Right lobe of liver (tissue), 6 donors: ENCODE measurements around the gene CGB8. TPM values are rescaled to one million over a fixed set of nuclear protein-coding genes. Genes with fewer than 3 reads are reported as not detected.
A peak's percentile ranks its signal among the peaks of the same experiment; 100 is the strongest.

Experiments
- ATAC-seq, 4 donors: fragments of 200-7000 bp; cut with Tn5 transposase; one replicate each; pipeline ENCODE4 v1.9.1; 2020; ENCODE audit warnings: mild to moderate bottlenecking in 4 of 4, moderate library complexity in 4 of 4
- DNase-seq, 3 donors: peaks; one replicate each; pipeline ENCODE4 v3.0.0-alpha.2; 2020
- H3K27ac ChIP-seq, 3 donors: fragments of 200-600 bp; one replicate each; pipeline ENCODE4 v1.8.0; 2022
- H3K27me3 ChIP-seq, 2 donors: fragments of 200-600 bp; one replicate each; pipeline ENCODE4 v1.8.0; 2022
- H3K36me3 ChIP-seq, 4 donors: fragments of 200-600 bp; sonication (generic) in 1 of 4; one replicate each; pipeline versions ENCODE4 v1.5.1 to v1.8.0; 2017 to 2022; ENCODE audit warnings: control low read depth in 1 of 4
- H3K4me1 ChIP-seq, 4 donors: fragments of 200-600 bp; sonication (generic) in 1 of 4; one replicate each; pipeline versions ENCODE4 v1.5.1 to v1.8.0; 2017 to 2022; ENCODE audit warnings: control low read depth in 1 of 4
- H3K4me3 ChIP-seq, 3 donors: fragments of 200-600 bp; one replicate each; pipeline ENCODE4 v1.8.0; 2022
- H3K9me3 ChIP-seq, 4 donors: fragments of 200-600 bp; sonication (generic) in 1 of 4; one replicate each; pipeline versions ENCODE4 v1.5.1 to v1.8.0; 2017 to 2022; ENCODE audit warnings: control low read depth in 1 of 4
- POLR2A ChIP-seq: fragments of 450-650 bp; IDR thresholded peaks from one replicate; pipeline ENCODE4 v1.6.1; 2017; ENCODE audit warnings: antibody characterized with exemption, mild to moderate bottlenecking
- WGBS: methylation state at CpG from one replicate; pipeline ENCODE4 v1.1.6; 2018; ENCODE audit warnings: low coverage, low lambda C conversion rate; ENCODE audit not compliant: insufficient coverage; ENCODE audit errors: missing lambda C conversion rate; 5-methylcytosine and 5-hydroxymethylcytosine counted together
- intact Hi-C, 2 donors: fragments of 100-400 bp; cut with DNase I; formaldehyde crosslinking; loops; one replicate each; pipeline versions ENCODE4 v1.11.2 to v1.14.1; 2022
- total RNA-seq, 6 experiments: library from RNA; depleted of rRNA in 2 of 6; stranded (reverse); fragments of >200 nt in 2 of 6; fragmentation: NEBNext Ultra II Directional in 3 of 6; extraction: Animal tissue kit (Norgen Biotek cat#: 25700) in 3 of 6; gene quantifications; one replicate each; pipeline versions ENCODE4 v1.1.0 to v1.2.4, GENCODE V29; 2016 to 2023
- TF ChIP-seq, protein P1 (sequence below), 4 donors: fragments of 200-600 bp in 3 of 4; fragments of 450-650 bp in 1 of 4; IDR thresholded peaks; one replicate each; pipeline versions ENCODE4 v1.5.1 to v1.8.0; 2016 to 2022; ENCODE audit warnings: antibody characterized with exemption in 4 of 4, mild to moderate bottlenecking in 2 of 4
- donor health status: DM: no; HTN: yes; CAD: no.
- donor health status: DM: no; HTN: no; CAD: no.
- donor health status: DM: no; HTN: no; CAD: no.
- donor health status: DM: no; HTN: yes; CAD: no.
- donor health status: DM: no; HTN: yes; CAD: no.

CGB8 gene
- total RNA-seq, 6 experiments from 2014 or later, result not detected

DNA sequence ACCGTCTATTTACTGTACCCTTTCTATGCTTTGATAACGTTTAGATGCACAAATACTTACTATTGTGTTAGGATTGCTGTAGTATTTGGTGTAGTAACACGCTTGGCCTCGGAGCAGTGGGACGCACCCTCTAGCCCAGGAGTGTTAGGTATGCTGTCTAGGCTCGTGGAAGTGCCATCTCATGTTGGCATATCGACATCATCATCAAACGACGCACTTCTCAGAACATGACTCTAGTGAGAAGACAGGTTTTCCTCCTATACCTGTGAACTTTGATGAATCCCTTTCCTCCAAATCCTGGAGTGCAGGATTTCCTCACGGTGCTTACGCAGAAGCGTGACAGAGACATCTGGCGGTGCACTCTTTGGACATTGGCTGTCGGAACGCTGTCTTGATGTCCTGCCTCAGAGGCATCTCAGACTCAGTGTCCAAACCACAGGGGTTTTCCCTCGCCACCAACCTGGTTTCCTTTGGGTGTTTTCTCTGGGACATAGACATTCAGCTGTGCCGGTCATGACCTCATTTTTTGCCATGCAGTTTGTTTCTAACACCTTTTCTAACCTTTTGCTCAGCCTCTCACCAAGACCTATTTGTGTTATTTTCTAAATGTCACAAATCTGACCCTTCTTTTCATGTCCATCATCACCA is 42.6 kb upstream of the CGB8 start:
- Histone ChIP-seq H3K36me3 (peaks cover 13 to 55% (median 34%) of the 10 kb centered on the region in 4 donors), H3K4me1 (peaks cover 0 to 9% (median 2%) of the 10 kb centered on the region in 4 donors), H3K4me3 (no peak overlapping the region), H3K27ac (no peak overlapping the region), H3K27me3 (no peaks in the 10 kb centered on the region), H3K9me3 (no peaks in the 10 kb centered on the region)
- intact Hi-C loops, result loop anchor here in 1 of 2 donors (10.0 kb wide), 1 partner anchor 103 kb away; no protein-coding TSS in a partner anchor
- DNase-seq (no peak), ATAC-seq (no peak)
- WGBS, result 83% methylated on average over 8 of the region's 17 CpGs
- no peak for TF ChIP-seq POLR2A
- TF ChIP-seq, protein P1, sequence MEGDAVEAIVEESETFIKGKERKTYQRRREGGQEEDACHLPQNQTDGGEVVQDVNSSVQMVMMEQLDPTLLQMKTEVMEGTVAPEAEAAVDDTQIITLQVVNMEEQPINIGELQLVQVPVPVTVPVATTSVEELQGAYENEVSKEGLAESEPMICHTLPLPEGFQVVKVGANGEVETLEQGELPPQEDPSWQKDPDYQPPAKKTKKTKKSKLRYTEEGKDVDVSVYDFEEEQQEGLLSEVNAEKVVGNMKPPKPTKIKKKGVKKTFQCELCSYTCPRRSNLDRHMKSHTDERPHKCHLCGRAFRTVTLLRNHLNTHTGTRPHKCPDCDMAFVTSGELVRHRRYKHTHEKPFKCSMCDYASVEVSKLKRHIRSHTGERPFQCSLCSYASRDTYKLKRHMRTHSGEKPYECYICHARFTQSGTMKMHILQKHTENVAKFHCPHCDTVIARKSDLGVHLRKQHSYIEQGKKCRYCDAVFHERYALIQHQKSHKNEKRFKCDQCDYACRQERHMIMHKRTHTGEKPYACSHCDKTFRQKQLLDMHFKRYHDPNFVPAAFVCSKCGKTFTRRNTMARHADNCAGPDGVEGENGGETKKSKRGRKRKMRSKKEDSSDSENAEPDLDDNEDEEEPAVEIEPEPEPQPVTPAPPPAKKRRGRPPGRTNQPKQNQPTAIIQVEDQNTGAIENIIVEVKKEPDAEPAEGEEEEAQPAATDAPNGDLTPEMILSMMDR (IDR thresholded peaks at IDR 0.05), result no peak

DNA sequence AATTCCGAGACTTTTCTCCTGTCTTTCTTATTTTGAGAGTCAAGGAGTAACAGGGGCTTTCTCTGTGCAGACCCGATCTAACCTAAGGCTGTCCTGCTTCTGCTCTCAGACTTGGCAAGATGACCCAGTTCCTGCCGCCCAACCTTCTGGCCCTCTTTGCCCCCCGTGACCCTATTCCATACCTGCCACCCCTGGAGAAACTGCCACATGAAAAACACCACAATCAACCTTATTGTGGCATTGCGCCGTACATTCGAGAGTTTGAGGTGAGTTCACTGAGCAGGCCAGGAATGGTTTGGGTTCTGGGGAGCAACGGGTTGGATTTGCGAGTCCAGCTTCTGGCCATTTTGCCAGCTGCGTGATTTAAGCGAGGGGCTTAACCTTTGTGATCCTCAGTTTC is 37.4 kb upstream of the CGB8 start:
- H3K4me1 ChIP-seq, result peaks cover 0 to 12% (median 3%) of the 10 kb centered on the region in 4 donors
- peaks cover 7 to 19% (median 12%) of the 10 kb centered on the region in 4 donors for H3K36me3 ChIP-seq
- peak overlapping the region; percentile 64 to 99 (median 79) for H3K4me3 ChIP-seq
- H3K27ac ChIP-seq, result peak overlapping the region in 1 of 3 donors; percentile 72
- ATAC-seq, result no peak
- DNase-seq, result no peak
- H3K27me3 ChIP-seq, result no peaks in the 10 kb centered on the region
- 11% methylated on average over 5 of the region's 11 CpGs for WGBS
- TF ChIP-seq, protein P1 (IDR thresholded peaks at IDR 0.05), result no peak
- TF ChIP-seq POLR2A, result no peak
- intact Hi-C loops, result no loop called here
- H3K9me3 ChIP-seq, result no peaks in the 10 kb centered on the region

- intact Hi-C loops, result no loop called here
- no peaks in the 10 kb centered on the region for H3K9me3 ChIP-seq
Observed at GRCh38 chr19:49085868-49086232, 36.9 kb upstream of the CGB8 start.

DNA sequence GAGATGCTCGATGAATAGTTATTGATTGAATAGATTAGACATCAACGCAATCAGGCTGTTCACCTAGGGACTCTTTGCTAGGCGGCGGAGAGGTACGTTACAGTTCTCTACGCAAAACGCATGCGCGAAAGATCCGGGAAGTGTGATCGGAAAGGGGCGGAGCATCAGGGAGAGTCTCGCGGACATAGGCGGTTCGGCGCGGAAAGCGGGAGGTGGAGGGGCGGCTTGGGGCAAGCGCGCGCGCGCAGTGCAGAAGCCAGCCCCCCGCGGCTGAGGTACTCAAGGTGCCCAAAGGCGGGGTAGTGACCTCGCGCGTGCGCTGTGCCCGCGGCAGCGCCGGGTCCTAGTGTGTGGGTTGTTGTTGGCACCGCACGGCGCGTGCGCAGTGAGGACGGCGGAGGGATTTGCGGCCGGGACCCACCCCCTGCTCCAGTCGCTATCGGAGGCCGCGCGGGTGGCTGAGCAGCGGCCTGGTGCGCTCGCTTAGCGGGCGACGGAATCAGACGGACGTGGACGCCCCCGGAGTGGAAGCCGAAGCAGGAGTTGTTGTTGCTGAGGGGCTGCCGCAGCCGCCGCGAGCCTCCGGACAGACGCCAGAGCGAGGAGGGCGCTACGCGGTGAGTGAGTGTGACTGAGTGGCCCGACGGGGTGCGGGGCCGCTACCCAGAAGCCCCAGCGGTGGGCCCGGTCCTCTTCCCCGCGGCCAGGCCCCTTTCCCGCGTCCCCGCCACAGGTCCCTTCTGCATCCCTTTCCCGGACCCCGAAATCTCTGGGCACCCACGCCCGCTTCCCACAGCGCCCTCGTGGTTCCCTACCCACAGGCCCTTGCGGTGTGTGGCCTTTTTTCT is 36.3 kb upstream of the CGB8 start, which contains the start of gene SNRNP70:
Gene SNRNP70 (plus strand): TSS at position 432 of the 848 bp plus-strand sequence. CDS start 964 bp downstream, outside the sequence.
- peaks cover 0 to 12% (median 3%) of the 10 kb centered on the region in 4 donors for H3K4me1 ChIP-seq
- WGBS, result under 1% methylated on average over 26 of the region's 89 CpGs

More at GRCh38 chr19:49085868-49086232, 36.9 kb upstream of the CGB8 start:
- WGBS, result under 1% methylated on average over 14 of the region's 14 CpGs
- Histone ChIP-seq H3K4me3 (peak overlapping the region; percentile 64 to 99 (median 79)), H3K27me3 (no peaks in the 10 kb centered on the region), H3K4me1 (peaks cover 0 to 12% (median 3%) of the 10 kb centered on the region in 4 donors), H3K27ac (peak overlapping the region; percentile 72 to 79 (median 73)), H3K36me3 (peaks cover 4 to 15% (median 10%) of the 10 kb centered on the region in 4 donors)
- DNase-seq (no peak), ATAC-seq (no peak)
- TF ChIP-seq POLR2A, result no peak
- TF ChIP-seq, protein P1 (IDR thresholded peaks at IDR 0.05), result no peak

More for the DNA sequence above, 36.3 kb upstream of the CGB8 start, which contains the start of gene SNRNP70:
- Histone ChIP-seq H3K36me3 (peaks cover 0 to 9% (median 5%) of the 10 kb centered on the region in 4 donors), H3K27ac (peak within 1 kb of the TSS; percentile 72 to 79 (median 73)), H3K27me3 (no peaks in the 10 kb centered on the region), H3K9me3 (no peaks in the 10 kb centered on the region), H3K4me3 (peak within 1 kb of the TSS; percentile 64 to 99 (median 79))
- ATAC-seq (peak; percentile 97 to 98 (median 98)), DNase-seq (peak; percentile 99)
- intact Hi-C loops, result no loop called here
- peak; percentile 93 for TF ChIP-seq POLR2A
- TF ChIP-seq, protein P1 (IDR thresholded peaks at IDR 0.05), result peak in 1 of 4 donors; percentile 1
